ENCODE results near the gene ABCC5. TPM values are rescaled to one million over a fixed set of nuclear protein-coding genes. Genes with fewer than 3 reads are reported as not detected.

ABCC5 gene
- total RNA-seq, result 33.3 and 33.7 TPM in 2 replicates

GRCh38 chr3:184017672-184018423, at the start of gene ABCC5:
Gene ABCC5 (minus strand): TSS chr3:184017884. CDS start chr3:184014392, 3,492 bp downstream.

GRCh38 chr3:184052767-184053166, 35.1 kb upstream of the ABCC5 start, which contains the start of gene HTR3C:
Gene HTR3C (plus strand): TSS chr3:184053047. CDS start chr3:184053081, 34 bp downstream.

GRCh38 chr3:184031187-184031792, 13.6 kb upstream of the ABCC5 start, which contains the start of gene HTR3D:
Gene HTR3D (plus strand): TSS chr3:184031742. CDS start chr3:184031742, 0 bp downstream.

GRCh38 chr3:183884427-183885296, 133.0 kb downstream of the ABCC5 start, which contains the start of gene PARL:
Gene PARL (minus strand): TSS chr3:183884880. CDS start chr3:183884846, 34 bp downstream.

Other genes starting within 250 kb of the ABCC5 start
- gene MAP6D1, start 192.3 kb downstream of the ABCC5 start, total RNA-seq, result 2.1 and 2.4 TPM in 2 replicates
- 30.9 and 31.8 TPM in 2 replicates for gene PARL, start 133.0 kb downstream of the ABCC5 start, total RNA-seq
- gene HTR3D, start 13.9 kb upstream of the ABCC5 start, total RNA-seq, result not detected in 2 replicates
- gene HTR3C, start 35.2 kb upstream of the ABCC5 start, total RNA-seq, result not detected in 2 replicates
- gene HTR3E, start 79.2 kb upstream of the ABCC5 start, total RNA-seq, result not detected in 2 replicates
- 25.2 and 29.4 TPM in 2 replicates for gene EIF2B5, start 117.5 kb upstream of the ABCC5 start, total RNA-seq
- 41.6 and 63.3 TPM in 2 replicates for gene DVL3, start 137.5 kb upstream of the ABCC5 start, total RNA-seq
- gene AP2M1, start 157.0 kb upstream of the ABCC5 start, total RNA-seq, result 561 and 564 TPM in 2 replicates
- gene ABCF3, start 168.3 kb upstream of the ABCC5 start, total RNA-seq, result 42.1 and 49.6 TPM in 2 replicates
- not detected in 2 replicates for gene VWA5B2, start 211.7 kb upstream of the ABCC5 start, total RNA-seq
- gene ALG3, start 231.1 kb upstream of the ABCC5 start, total RNA-seq, result 41.1 and 49.0 TPM in 2 replicates
- 2.4 and 4.2 TPM in 2 replicates for gene EEF1AKMT4, start 231.8 kb upstream of the ABCC5 start, total RNA-seq
- 0.37 TPM in 1 of 2 replicates, not detected in the other for gene CAMK2N2, start 243.7 kb upstream of the ABCC5 start, total RNA-seq

All from smooth muscle cell of the umbilical artery (primary cell).